ENCODE results near the gene PCNA.
A peak's percentile ranks its signal among the peaks of the same experiment; 100 is the strongest.
"Not testable (repeated sequence)": the region's sequence is repeated elsewhere in the genome, so short reads cannot be mapped to it uniquely, and the experiment has no call there.

Gene PCNA

DNA sequence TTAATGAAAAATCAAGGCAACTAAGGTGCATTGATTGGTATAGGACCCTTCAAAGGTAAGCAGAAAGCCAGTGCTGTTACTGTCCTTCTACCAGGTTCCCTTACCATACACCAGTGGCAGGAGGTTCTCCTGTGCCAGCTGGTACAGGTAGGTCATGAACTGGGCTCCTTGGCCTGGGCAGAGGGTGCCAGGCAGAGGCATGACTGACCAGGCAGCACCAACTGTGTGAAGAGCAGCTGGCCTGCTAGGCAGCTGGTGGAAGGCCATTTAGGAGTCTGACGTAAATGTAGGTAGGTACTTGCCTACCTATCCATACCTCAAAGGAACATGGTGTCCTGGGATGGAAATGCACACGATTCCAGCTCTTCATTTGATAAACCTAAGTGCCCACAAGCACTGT lies 23.3 kb downstream of the PCNA start:
- DNase-seq (ENCODE audit: low read depth), result no peak

DNA sequence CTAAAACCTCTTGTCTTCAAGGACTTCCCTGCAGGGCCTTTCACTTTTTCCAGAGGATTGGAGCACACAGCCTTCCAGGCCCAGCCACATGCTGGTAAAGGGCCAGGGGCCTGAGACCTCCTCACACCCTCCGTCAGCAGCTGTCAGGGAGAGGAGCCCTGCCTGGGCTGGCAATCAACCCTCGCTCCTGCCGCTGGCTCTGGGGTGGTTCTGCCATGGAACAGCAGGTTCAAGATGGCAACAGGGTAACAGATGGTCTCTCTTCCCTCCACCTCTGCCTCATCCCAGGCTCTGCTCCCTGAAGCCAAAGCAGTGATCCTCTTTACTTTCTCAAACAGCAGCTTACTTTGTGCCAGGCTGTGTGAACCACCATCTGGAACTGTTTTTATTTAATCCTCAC lies 23.8 kb downstream of the PCNA start:
- no peak for DNase-seq (ENCODE audit: low read depth)

DNA sequence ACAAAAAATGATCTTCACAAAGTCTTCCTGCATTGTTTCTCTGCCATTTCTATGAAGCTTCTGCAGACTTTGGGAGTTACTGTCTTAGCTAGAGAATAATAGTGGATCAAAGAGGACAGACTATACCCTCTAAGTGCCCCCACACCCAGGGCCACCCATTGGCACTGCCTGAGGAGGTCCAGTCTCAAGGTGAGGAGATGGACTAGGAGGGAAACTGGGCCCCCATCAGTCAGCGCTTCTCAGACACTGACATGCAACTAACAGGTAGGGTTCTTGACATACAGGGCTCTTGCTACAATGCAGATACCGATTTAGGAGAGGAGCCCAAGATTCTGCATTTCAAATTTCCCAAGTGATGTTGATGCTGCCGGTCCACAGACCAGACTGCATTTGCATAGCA lies 24.3 kb downstream of the PCNA start:
- DNase-seq (ENCODE audit: low read depth), result no peak

DNA sequence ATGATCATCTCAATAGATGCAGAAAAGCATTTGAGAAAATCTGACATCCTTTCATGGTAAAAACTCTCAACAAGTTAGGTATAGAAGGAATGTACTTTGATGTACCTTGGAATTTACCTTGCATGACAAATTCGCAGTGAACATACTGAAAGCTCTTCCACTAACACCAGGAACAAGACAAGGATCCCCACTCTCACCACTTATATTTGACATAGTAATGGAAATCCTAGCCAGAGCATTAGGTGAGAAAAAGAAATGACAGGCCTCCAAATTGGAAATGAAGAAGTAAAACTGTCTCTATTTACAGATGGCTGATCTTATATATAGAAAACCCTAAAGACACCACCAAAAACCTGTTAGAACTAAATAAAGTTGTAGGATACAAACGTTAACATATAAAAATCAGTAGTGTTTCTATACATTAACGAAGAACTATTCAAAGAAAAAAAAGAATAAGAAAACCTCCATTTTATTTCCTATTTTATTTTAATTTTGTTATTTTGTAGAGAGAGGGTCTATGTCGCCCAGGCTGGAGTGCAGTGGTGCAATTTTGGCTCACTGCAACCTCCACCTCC lies 26.9 kb downstream of the PCNA start:
- DNase-seq (ENCODE audit: low read depth), result no peak

DNA sequence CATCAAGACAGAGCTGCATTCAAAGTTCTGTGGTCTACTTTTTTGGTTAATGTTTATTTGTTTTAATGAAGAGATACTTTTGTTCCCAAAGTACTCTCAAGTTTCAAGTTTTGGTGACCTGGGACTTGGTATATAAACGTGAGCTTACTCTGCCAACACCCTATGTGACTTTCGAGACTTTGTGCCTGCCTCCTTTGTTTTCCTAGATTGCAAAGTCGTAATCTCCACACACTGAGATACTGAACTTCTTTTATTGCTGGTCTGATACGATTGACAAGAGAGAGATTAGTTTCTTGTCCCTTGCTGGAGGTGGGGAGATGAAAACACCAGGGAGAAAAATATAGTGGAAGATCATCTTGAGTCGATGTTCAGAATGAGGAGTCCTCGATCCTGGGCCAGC lies 27.9 kb downstream of the PCNA start:
- no peak for DNase-seq (ENCODE audit: low read depth)

DNA sequence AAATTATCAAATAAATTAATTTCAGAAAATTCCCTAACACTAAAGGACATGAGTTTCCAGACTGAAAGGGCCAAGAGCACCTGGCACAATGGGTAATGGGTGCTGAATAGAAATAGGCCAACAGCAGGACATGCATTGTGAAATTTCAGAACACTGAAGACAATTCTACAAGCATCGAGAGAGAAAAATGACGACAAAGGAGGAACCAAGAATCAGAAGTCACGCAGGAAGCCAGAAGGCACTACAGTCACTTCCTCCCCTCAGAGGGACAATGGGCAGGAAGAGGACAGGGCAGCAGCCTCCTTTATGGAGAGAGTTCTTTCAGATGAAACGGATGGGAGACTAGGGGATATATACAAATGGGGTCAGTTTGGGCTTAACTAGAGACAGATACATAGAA lies 29.6 kb downstream of the PCNA start:
- DNase-seq (ENCODE audit: low read depth), result no peak

DNA sequence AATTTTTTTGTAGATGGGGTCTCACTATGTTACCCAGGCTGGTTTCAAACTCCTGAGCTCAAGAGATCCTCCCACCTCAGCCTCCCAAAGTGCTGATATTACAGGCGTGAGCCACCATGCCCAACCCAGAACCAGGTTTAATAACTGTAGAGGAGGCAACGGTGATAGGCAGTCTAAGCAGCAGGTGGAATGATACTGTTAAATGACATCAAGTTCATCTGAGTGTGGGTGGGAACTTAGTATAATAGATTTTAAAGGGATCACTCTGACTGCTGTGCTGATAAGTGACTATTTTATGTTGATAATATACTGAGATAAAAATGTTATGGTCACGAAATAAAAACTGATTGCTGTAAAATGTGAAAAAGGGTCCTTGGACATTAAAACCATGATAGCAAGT lies 31.1 kb downstream of the PCNA start:
- DNase-seq (ENCODE audit: low read depth), result no peak

DNA sequence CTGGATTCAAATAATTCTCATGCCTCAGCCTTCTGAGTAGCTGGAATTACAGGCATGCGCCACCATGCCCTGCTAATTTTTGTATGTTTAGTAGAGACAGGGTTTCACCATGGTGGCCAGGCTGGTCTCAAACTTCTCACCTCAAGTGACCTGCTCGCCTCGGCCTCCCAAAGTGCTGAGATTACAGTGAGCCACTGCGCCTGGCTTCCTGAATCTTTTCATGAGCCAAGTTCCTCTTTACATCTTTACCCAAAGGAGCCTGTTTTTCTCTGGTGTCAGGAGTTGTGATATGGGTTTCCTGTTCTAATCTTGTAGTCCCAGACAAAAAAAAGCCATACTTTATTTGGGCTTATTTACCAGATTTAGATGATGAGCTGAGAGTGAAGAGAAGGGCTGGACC lies 34.4 kb downstream of the PCNA start:
- DNase-seq (ENCODE audit: low read depth), result no peak

DNA sequence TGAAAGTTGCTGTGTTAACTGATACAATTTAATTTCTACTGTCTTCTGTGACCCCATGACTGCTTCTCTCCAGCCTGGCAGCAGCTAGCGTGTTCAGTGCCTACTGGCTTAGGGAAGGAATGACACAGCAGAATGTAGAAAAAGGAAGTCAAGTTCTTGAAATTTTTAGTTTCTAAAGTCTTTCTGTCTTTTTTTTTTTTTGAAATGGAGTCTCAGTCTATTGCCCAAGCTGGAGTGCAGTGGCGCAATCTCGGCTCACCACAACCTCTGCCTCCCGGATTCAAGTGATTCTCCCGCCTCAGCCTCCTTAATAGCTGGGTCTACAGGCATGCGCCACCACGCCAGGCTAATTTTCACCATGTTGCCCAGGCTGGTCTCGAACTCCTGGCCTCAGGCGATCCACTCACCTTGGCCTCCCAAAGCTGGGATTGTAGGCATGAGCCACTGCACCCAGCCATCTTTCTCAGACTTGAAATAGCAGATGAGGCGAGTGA lies 39.3 kb downstream of the PCNA start:
- no peak for DNase-seq (ENCODE audit: low read depth)

DNA sequence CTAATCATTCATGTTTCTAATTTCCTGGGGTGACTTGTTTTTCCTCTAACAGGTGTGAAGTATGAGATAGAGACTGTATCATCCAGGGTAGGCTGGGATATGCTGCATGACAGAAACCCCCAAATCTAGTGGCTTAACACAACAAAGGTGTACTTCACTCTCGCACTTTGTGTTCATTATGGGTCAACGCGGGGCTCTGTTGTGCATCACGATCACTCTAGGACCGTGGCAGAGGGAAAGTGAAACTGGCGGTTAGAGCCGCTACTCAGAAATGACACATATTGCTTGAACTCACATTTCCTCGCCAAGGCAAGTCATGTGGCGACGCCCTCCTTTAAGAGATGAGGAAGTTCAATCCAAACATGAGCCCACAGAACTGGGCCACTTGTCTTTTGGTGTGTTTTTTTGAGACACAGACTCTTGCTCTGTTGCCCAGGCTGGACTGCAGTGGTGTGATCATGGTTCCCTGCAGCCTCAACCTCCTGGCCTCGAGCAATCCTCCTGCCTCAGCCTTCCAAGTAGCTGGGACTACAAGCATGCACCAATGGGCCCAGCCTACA lies 41.3 kb downstream of the PCNA start:
- DNase-seq (ENCODE audit: low read depth), result peak; percentile 59

DNA sequence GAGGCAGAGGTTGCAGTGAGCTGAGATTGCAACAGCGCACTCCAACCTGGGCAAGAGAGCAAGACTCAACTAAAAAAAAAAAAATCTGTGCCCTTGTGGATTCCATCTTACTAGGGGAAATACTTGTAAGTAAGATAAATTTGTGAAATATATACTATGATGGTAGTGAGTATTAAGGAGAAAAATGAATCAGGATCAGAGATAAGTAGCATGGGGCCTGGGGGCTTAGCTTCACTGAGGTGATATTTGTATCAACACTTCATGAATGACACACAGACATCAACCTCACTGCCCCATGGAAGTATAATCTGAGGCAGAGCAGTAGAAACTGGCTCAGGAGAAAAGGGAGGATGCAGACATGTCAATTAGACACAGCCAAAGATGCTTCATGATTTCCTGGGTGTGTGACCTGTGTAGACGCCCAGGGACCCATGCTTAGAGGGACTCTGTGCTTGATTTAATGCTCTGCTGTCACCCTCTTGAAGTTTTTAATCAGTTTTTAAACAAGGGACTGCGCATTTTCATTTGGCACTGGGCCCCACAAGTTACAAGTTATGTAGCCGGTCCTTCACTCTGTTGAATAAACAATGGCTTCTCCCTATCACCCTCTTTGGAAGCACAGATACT lies 41.9 kb downstream of the PCNA start:
- DNase-seq (ENCODE audit: low read depth), result no peak

DNA sequence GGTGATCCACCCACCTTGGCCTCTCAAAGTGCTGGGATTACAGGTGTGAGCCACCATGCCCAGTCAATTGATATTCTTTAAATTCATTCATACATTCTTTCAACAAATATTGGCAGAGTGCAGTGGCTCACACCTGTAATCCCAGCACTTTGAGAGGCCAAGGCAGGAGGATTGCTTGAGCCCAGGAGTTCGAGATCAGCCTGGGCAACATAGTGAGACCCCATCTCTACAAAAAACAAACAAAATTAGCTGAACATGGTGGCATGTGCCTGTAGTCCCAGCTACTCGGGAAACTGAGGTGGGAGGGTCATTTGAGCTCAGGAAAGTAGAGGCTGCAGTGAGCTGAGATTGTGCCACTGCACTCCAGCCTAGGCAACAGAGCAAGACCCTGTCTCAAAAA lies 42.8 kb downstream of the PCNA start:
- not testable (repeated sequence) for DNase-seq (ENCODE audit: low read depth)

DNA sequence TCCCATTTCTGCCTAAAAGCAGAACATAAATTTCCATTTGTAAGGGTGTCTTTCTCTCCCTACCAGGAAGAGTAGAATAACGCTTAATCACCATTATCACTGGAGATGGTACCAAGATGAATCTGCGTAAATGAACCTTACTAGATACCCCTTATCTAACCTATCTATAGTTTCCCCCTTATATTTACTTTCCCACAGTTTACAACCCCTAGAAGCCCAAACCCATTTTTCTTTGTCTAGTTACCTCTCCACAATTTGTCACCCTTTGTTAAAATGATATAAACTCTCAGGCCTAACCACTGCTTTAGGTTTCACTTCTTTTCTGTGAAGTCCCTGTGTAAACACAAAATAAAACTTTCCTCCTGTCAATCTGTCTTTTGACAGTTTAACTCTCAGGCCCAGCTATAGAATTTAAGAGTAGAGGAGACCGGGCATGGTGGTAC lies 45.5 kb downstream of the PCNA start:
- DNase-seq (ENCODE audit: low read depth), result no peak

DNA sequence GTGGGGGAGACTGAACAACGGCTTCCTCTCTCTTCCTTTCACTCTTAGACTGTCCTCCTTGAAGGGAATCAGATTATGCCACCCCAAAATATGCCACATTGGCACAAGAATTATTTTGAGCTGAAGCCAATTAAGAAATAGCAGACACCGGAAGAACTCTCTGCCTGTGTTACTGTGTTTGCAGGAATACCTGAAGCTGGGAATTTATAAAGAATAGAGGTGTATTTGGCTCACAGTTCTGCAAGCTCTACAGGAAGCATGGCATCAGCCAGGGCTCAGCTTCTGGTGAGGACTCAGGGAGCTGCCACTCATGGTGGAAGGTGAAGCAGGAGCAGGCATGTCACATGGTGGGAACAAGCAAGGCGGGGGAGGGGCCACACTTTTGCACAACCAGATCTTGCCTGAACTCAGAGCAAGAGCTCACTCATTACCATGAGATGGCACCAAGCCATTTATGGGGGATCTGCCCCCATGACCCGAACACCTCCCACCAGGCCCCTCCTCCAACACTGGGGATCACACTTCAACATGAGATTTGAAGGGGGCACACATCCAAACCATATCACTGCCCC lies 46.0 kb downstream of the PCNA start:
- no peak for DNase-seq (ENCODE audit: low read depth)

DNA sequence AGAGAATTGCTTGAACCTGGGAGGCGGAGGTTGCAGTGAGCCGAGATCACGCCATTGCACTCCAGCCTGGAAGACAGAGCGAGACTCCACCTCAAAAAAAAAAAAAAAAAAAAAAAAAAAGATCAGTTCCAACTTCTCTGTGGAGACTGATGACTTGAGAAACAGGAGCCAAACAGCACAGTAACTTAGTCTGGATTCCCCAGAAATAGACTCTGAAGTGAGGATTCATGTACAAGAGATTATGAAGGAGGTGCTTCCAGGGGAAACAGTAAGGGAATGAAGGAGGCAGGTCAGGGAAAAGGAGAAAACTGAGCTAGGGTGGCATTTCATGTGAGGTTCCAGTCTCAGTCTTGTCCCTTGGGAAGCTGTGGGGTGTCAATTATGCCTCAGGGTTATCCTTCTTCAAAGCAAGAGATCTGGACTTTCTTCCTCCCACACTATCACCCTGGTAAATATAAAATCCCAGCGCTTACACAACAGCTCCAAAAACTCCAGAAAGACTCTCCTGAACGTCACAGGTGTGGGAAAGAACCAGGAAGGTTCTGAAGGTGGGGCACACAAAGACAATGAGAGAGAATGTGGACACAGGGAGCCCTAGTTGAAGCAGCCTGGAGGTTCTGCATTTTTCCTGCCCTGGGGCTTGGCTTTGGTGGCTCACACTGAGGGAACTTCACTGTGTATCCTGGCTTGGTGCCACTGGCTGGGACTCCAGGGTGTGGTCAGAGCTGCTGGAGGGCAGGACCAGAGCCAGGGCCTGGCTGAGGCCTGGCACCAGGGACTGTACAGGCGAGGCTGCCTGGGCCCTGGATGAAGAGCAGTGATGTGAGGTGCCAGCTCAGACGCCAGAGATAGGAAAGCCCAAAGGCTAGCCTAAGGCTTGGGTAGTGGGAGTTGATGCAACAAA lies 46.8 kb downstream of the PCNA start:
- no peak for DNase-seq (ENCODE audit: low read depth)

DNA sequence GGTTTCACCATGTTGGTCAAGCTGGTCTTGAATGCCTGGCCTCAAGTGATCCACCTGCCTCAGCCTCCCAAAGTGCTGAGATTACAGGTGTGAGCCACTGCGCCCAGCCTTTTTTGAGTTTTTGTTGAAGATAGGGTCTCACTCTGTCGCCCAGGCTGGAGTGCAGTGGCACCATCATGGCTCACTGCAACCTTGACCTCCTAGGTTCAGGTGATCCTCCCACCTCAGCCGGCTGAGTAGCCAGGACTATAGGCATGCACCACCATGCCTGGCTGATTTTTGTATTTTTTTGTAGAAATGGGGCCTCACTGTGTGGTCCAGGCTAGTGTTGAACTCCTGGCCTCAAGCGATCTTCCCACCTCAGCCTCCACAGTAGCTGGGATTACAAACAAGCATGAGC lies 47.8 kb downstream of the PCNA start:
- not testable (repeated sequence) for DNase-seq (ENCODE audit: low read depth)

DNA sequence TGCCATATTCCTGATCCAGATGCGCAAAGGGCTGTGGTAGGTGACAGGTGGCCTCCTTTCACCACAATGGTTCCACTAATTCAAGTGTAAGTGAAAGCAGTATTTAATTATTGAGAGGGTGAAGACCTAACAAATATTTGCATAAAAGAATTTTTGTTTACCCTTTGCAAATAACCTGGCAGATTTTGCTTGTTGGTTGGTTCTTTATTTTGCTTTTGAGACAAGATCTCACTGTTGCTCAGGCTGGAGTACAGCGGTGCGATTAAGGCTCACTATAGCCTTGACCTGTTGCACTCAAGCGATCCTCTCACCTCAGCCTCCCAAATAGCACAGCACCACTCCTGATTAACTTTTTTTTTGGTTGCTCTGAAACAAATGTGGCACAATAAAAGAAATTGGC lies 49.2 kb downstream of the PCNA start:
- DNase-seq (ENCODE audit: low read depth), result no peak

DNA sequence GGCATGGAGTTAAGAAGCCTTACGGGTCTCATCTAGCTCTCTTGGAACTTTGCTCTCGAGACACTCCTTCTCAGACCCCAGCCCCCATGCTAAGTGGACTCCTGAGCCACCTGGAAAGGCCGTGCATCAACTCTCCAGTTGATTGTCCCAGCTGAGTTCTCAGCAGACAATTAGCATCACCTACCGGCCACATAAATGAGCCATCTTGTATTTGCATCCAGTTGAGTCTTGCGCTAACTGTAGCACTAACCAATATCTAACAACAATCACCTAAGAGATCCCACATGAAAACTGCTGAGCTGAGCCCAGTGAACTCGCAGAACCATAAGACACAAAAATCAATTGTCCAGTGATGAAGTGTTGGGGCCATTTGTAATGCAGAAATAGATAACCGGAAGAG lies 49.7 kb downstream of the PCNA start:
- DNase-seq (ENCODE audit: low read depth), result no peak

DNA sequence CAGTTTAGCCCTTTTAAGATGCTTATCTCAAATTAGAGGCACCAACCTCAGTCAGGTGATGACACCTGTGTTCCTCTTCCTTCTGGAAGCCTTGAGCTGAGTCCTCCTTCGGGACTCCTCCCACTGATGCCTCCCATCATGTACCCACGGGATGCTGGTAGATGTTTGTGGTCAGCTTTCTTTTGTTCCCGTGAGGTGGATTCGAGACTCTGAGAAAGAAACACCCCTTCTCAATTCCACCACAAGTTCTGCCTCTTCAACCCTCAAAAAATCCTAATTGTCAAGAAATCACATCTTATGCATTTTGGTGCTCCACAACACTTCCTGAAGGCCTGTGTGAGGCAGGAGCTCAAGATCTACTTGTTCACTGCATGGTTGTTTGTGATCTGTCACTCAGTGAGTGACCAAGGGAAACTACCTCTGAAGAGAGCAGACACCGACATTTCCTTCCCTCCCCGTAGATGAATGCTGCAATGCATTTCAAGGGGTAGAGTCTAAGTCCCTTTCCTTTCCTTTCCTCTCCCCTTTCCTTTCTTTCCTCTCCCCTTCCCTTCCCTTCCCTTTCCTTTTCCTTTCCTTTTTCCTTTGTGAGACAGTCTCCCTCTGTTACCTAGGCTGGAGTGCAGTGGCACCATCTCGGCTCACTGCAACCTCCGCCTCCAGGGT lies 50.5 kb downstream of the PCNA start:
- DNase-seq (ENCODE audit: low read depth), result no peak

DNA sequence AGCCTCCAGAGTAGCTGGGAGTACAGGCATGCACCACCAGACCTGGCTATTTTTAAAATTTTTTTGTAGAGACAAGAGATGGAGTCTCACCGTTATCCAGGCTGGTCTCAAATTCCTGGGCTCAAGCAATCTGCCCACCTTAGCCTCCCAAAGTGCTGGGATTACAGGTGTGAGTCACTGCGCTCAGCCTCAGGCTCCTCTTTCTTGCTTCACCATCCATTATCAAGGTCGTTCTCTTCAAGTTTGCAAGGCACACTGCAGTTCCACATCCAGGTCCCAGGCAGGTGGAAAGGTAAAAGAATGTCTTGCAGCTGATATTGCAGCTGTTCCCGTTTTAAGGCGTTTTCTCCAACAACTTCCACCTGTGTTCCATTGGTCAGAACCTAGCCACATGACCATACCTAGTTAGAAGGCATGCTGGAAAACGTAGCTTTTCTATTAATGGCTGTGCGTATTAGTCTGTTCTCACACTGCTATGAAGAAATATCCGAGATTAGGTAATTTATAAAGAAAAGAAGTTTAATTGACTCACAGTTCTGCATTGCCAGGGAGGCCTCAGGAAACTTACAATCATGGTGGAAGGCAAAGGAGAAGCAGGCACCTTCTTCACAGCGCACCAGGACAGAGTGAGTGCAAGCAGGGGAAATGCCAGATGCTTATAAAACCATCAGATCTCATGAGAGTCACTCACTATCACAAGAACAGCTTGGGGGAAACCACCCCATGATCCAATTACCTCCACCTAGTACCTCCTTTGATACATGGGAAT lies 51.7 kb downstream of the PCNA start:
- no peak for DNase-seq (ENCODE audit: low read depth)

DNA sequence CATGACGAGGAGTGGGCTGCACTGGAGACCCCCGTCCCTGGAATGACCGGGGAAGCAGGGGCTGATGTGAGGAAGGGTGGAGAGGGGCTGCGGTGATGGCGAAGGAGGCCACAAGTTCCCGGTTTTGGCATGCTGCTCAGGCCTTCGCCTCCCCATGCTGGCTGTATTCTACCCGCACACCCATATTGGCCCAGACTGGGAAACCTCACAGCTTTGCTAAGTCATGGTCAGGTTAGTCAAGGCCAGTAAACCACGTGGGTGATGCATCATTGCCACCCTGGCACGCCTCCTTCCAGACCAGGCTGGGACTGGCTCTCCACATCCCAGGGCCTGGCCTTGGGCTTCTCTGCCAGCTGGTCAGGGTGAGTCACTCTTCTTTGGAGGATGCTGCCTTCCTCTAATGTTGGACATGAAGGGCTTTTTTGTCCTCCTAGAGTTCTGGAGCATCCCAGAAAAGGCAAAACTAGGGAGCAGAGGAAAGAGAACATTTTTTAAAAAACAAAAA lies 53.8 kb downstream of the PCNA start:
- DNase-seq (ENCODE audit: low read depth), result no peak
